ENCODE data around the gene NEURL1. TPM values are rescaled to one million over a fixed set of nuclear protein-coding genes. Genes with fewer than 3 reads are reported as not detected.

The NEURL1 gene
- total RNA-seq, 1 experiment from 2014 or later, result 0.84 TPM

GRCh38 chr10:103564776-103565520 is 71.4 kb downstream of the NEURL1 start:
- Histone ChIP-seq H3K9me3 (no peaks in the 10 kb centered on the region), H3K36me3 (ENCODE audit: control insufficient read depth, insufficient read depth, low read length) (no peaks in the 10 kb centered on the region), H3K4me1 (no peaks in the 10 kb centered on the region), H3K4me3 (ENCODE audit: low read depth, low read length) (no peak overlapping the region), H3K27me3 (replicated peaks; ENCODE audit: control insufficient read depth, insufficient read depth, low read length) (no peaks in the 10 kb centered on the region; the same call in 1 of the 2 replicates)
- Mint-ChIP-seq H3K27ac (ENCODE audit: unreplicated experiment) (peak overlapping the region; percentile 16), H3K36me3 (ENCODE audit: insufficient read depth, unreplicated experiment) (no peaks in the 10 kb centered on the region), H3K27me3 (ENCODE audit: insufficient read depth, unreplicated experiment) (no peaks in the 10 kb centered on the region), H3K9me3 (ENCODE audit: unreplicated experiment) (no peaks in the 10 kb centered on the region), H3K4me3 (ENCODE audit: unreplicated experiment) (no peak overlapping the region), H3K4me1 (ENCODE audit: low read depth, unreplicated experiment) (no peaks in the 10 kb centered on the region)
- TF ChIP-seq CTCF (IDR thresholded peaks at IDR 0.05; ENCODE audit: insufficient read depth in 1 of 2, low read depth in 1 of 2, low read length in 1 of 2, severe bottlenecking in 1 of 2, unreplicated experiment in 1 of 2), result peak; percentile 55 to 69
- intact Hi-C loops (cut with micrococcal nuclease; ENCODE audit: unreplicated experiment), result no loop called here
- ChIA-PET POLR2A (no interaction called here), CTCF (interaction anchor here (0.6 to 1.1 kb wide), 2 partner anchors 10 to 18 kb away, joined by 3 read pairs; no protein-coding TSS in a partner anchor)
- BruUV-seq (replicated peaks), result no TSS peak
- peak in 1 of 2 experiments; percentile 37 for DNase-seq

GRCh38 chr10:103566536-103566935 is 73.0 kb downstream of the NEURL1 start:
- intact Hi-C loops (cut with micrococcal nuclease; ENCODE audit: unreplicated experiment), result no loop called here
- H3K4me1 Mint-ChIP-seq (ENCODE audit: low read depth, unreplicated experiment), result peaks cover 7% of the 10 kb centered on the region
- BruUV-seq (replicated peaks), result no TSS peak
- no peak for DNase-seq
- H3K4me3 Mint-ChIP-seq (ENCODE audit: unreplicated experiment), result no peak overlapping the region
- H3K36me3 ChIP-seq (ENCODE audit: control insufficient read depth, insufficient read depth, low read length), result no peaks in the 10 kb centered on the region
- no peaks in the 10 kb centered on the region for H3K4me1 ChIP-seq
- no peaks in the 10 kb centered on the region for H3K9me3 Mint-ChIP-seq (ENCODE audit: unreplicated experiment)
- no peaks in the 10 kb centered on the region for H3K27me3 ChIP-seq (replicated peaks; ENCODE audit: control insufficient read depth, insufficient read depth, low read length)
- no peak overlapping the region for H3K4me3 ChIP-seq (ENCODE audit: low read depth, low read length)
- ChIA-PET POLR2A (no interaction called here), CTCF (no interaction called here)
- no peaks in the 10 kb centered on the region for H3K36me3 Mint-ChIP-seq (ENCODE audit: insufficient read depth, unreplicated experiment)
- no peaks in the 10 kb centered on the region for H3K27me3 Mint-ChIP-seq (ENCODE audit: insufficient read depth, unreplicated experiment)
- H3K9me3 ChIP-seq, result no peaks in the 10 kb centered on the region
- H3K27ac Mint-ChIP-seq (ENCODE audit: unreplicated experiment), result no peak overlapping the region
- TF ChIP-seq CTCF (IDR thresholded peaks at IDR 0.05; ENCODE audit: insufficient read depth in 1 of 2, low read depth in 1 of 2, low read length in 1 of 2, severe bottlenecking in 1 of 2, unreplicated experiment in 1 of 2), result no peak

GRCh38 chr10:103568505-103568904 is 75.0 kb downstream of the NEURL1 start:
- no peak for TF ChIP-seq CTCF (IDR thresholded peaks at IDR 0.05; ENCODE audit: insufficient read depth in 1 of 2, low read depth in 1 of 2, low read length in 1 of 2, severe bottlenecking in 1 of 2, unreplicated experiment in 1 of 2)
- Mint-ChIP-seq H3K9me3 (ENCODE audit: unreplicated experiment) (no peaks in the 10 kb centered on the region), H3K27me3 (ENCODE audit: insufficient read depth, unreplicated experiment) (no peaks in the 10 kb centered on the region), H3K4me1 (ENCODE audit: low read depth, unreplicated experiment) (peaks cover 7% of the 10 kb centered on the region), H3K27ac (ENCODE audit: unreplicated experiment) (peak overlapping the region; percentile 40), H3K36me3 (ENCODE audit: insufficient read depth, unreplicated experiment) (no peaks in the 10 kb centered on the region), H3K4me3 (ENCODE audit: unreplicated experiment) (no peak overlapping the region)
- Histone ChIP-seq H3K9me3 (no peaks in the 10 kb centered on the region), H3K4me1 (no peaks in the 10 kb centered on the region), H3K27me3 (replicated peaks; ENCODE audit: control insufficient read depth, insufficient read depth, low read length) (no peaks in the 10 kb centered on the region), H3K4me3 (ENCODE audit: low read depth, low read length) (no peak overlapping the region), H3K36me3 (ENCODE audit: control insufficient read depth, insufficient read depth, low read length) (no peaks in the 10 kb centered on the region)
- CTCF ChIA-PET, result interaction anchor here (1.1 kb wide), 1 partner anchor 26 kb away, joined by 3 read pairs; no protein-coding TSS in a partner anchor
- POLR2A ChIA-PET, result no interaction called here
- intact Hi-C loops (cut with micrococcal nuclease; ENCODE audit: unreplicated experiment), result no loop called here
- no TSS peak for BruUV-seq (replicated peaks)
- no peak for DNase-seq

Measured in Caco-2 (cell line).